Measurements from ENCODE around the gene MARCHF2.

DNA sequence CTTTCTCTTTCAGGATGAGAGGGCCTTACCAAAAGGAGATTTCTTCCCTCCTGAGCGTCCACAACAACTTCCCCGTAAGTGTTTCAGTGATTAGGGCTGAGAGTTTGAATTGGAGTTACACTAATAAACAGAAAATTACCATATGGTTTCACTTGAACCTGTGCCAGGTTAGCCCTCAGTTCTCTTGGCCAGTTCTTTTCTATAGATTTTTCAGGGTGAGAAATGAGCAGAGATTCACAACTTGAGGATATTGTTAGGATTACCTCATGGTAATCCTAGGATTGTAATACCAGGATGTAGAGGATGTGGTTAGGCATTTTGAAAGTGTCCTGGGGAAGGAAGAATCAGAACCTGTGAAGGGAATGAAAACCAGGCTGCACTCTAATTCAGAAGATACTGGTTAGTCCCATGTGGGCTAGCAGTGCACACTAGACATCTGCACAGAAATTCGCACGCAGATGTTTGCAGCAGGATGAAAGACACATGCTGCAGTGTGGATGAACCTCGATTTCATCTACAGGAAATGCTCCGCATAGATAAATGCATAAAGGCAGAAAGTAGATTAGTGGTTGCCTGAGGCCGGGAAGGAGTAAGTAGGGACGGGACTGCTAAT lies 55.8 kb downstream of the MARCHF2 start:
- TF ChIP-seq, protein P1, sequence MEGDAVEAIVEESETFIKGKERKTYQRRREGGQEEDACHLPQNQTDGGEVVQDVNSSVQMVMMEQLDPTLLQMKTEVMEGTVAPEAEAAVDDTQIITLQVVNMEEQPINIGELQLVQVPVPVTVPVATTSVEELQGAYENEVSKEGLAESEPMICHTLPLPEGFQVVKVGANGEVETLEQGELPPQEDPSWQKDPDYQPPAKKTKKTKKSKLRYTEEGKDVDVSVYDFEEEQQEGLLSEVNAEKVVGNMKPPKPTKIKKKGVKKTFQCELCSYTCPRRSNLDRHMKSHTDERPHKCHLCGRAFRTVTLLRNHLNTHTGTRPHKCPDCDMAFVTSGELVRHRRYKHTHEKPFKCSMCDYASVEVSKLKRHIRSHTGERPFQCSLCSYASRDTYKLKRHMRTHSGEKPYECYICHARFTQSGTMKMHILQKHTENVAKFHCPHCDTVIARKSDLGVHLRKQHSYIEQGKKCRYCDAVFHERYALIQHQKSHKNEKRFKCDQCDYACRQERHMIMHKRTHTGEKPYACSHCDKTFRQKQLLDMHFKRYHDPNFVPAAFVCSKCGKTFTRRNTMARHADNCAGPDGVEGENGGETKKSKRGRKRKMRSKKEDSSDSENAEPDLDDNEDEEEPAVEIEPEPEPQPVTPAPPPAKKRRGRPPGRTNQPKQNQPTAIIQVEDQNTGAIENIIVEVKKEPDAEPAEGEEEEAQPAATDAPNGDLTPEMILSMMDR (IDR thresholded peaks at IDR 0.05; ENCODE audit: low read depth, low read length, poor library complexity, severe bottlenecking), result no peak
- no peak for TF ChIP-seq EZH2phosphoT487 (IDR thresholded peaks at IDR 0.05; ENCODE audit: borderline replicate concordance, low read length)
